Mesenchymal stem cell (in vitro differentiated cells and primary cell): Measurements from ENCODE around the gene ADCK1.

Source experiments
- DNase-seq: peaks from one replicate; pipeline ENCODE4 v3.0.0-alpha.2; 2013
- H2AFZ ChIP-seq: one replicate; pipeline ENCODE4 v1.6.1; 2013; ENCODE audit warnings: low read depth, mild to moderate bottlenecking, control low read depth, inconsistent platforms, low read length, moderate library complexity
- H2AK5ac ChIP-seq: 2 replicates; pipeline ENCODE4 v1.6.1; 2013; ENCODE audit warnings: low read length, moderate library complexity, mild to moderate bottlenecking, inconsistent platforms; ENCODE audit not compliant: severe bottlenecking
- H2BK120ac ChIP-seq: one replicate; pipeline ENCODE4 v1.6.1; 2013; ENCODE audit warnings: low read depth, mild to moderate bottlenecking, inconsistent platforms, low read length, moderate library complexity
- H2BK12ac ChIP-seq, 2 experiments: one replicate each; pipeline ENCODE4 v1.6.1; 2013; ENCODE audit warnings: inconsistent platforms in 2 of 2, low read length in 2 of 2, mild to moderate bottlenecking in 2 of 2, moderate library complexity in 2 of 2, control low read depth in 1 of 2
- H2BK15ac ChIP-seq: one replicate; pipeline ENCODE4 v1.6.1; 2013; ENCODE audit warnings: mild to moderate bottlenecking, low read depth, inconsistent platforms; ENCODE audit not compliant: poor library complexity, severe bottlenecking
- H2BK5ac ChIP-seq: 2 replicates; pipeline ENCODE4 v1.6.1; 2013; ENCODE audit warnings: low read depth, mild to moderate bottlenecking, low read length, control low read depth, inconsistent platforms; ENCODE audit not compliant: poor library complexity, severe bottlenecking
- H3K14ac ChIP-seq, 2 experiments: one replicate each; pipeline ENCODE4 v1.6.1; 2013; ENCODE audit warnings: inconsistent platforms in 2 of 2, low read length in 2 of 2, control low read depth in 1 of 2, mild to moderate bottlenecking in 1 of 2, moderate library complexity in 1 of 2
- H3K18ac ChIP-seq, 2 experiments: one replicate each; pipeline ENCODE4 v1.6.1; 2013; ENCODE audit warnings: inconsistent platforms in 2 of 2, low read length in 2 of 2, control low read depth in 1 of 2, low read depth in 1 of 2, mild to moderate bottlenecking in 1 of 2
- H3K23ac ChIP-seq, 2 experiments: one replicate each; pipeline ENCODE4 v1.6.1; 2013; ENCODE audit warnings: inconsistent platforms in 2 of 2, low read length in 2 of 2, mild to moderate bottlenecking in 2 of 2, moderate library complexity in 2 of 2, control low read depth in 1 of 2
- H3K27ac ChIP-seq: 2 replicates; pipeline ENCODE4 v1.5.1; 2013; ENCODE audit warnings: mild to moderate bottlenecking, moderate library complexity, low read length, control low read depth, inconsistent platforms; ENCODE audit not compliant: poor library complexity, severe bottlenecking
- H3K27me3 ChIP-seq, 2 experiments: 2 replicates each; pipeline versions ENCODE4 v1.6.1 to v1.7.0; 2013; ENCODE audit warnings: low read length in 2 of 2, mild to moderate bottlenecking in 2 of 2, moderate library complexity in 2 of 2, control low read depth in 1 of 2, inconsistent platforms in 1 of 2; ENCODE audit not compliant: control insufficient read depth in 1 of 2, insufficient read depth in 1 of 2
- H3K36me3 ChIP-seq, 2 experiments: 2 replicates each; pipeline versions ENCODE4 v1.6.1 to v1.7.0; 2013; ENCODE audit warnings: low read length in 2 of 2, control low read depth in 1 of 2, inconsistent platforms in 1 of 2, low read depth in 1 of 2, mild to moderate bottlenecking in 1 of 2; ENCODE audit not compliant: insufficient read depth in 2 of 2, control insufficient read depth in 1 of 2
- H3K4ac ChIP-seq, 2 experiments: one replicate each; pipeline ENCODE4 v1.6.1; 2013; ENCODE audit warnings: inconsistent platforms in 2 of 2, low read length in 2 of 2, mild to moderate bottlenecking in 2 of 2, moderate library complexity in 2 of 2, control low read depth in 1 of 2, low read depth in 1 of 2
- H3K4me1 ChIP-seq: 2 replicates; pipeline ENCODE4 v1.6.1; 2013; ENCODE audit warnings: low read depth, low read length, control low read depth; ENCODE audit not compliant: control insufficient read depth, insufficient read depth
- H3K4me2 ChIP-seq: 2 replicates; pipeline ENCODE4 v1.6.1; 2013; ENCODE audit warnings: low read length, mild to moderate bottlenecking, inconsistent platforms; ENCODE audit not compliant: poor library complexity, severe bottlenecking
- H3K4me3 ChIP-seq, 2 experiments: 2 replicates each; pipeline versions ENCODE4 v1.5.1 to v1.7.0; 2013; ENCODE audit warnings: low read length in 2 of 2, mild to moderate bottlenecking in 2 of 2, control low read depth in 1 of 2, low read depth in 1 of 2; ENCODE audit not compliant: insufficient read depth in 1 of 2
- H3K79me1 ChIP-seq: replicated peaks from 2 replicates; pipeline ENCODE4 v1.6.1; 2013; ENCODE audit warnings: mild to moderate bottlenecking, control low read depth, low read length, inconsistent platforms; ENCODE audit not compliant: poor library complexity, severe bottlenecking
- H3K9ac ChIP-seq: 2 replicates; pipeline ENCODE4 v1.7.0; 2013; ENCODE audit warnings: mild to moderate bottlenecking, low read length, moderate library complexity
- H3K9me3 ChIP-seq: 2 replicates; pipeline ENCODE4 v1.7.0; 2013; ENCODE audit warnings: mild to moderate bottlenecking, low read length; ENCODE audit not compliant: control insufficient read depth
- H4K8ac ChIP-seq: one replicate; pipeline ENCODE4 v1.6.1; 2013; ENCODE audit warnings: inconsistent platforms, mild to moderate bottlenecking, low read length, moderate library complexity
- H4K91ac ChIP-seq: one replicate; pipeline ENCODE4 v1.6.1; 2013; ENCODE audit warnings: mild to moderate bottlenecking, low read length, inconsistent platforms
- WGBS: methylation state at CpG from one replicate; pipeline ENCODE4 v1.1.7; 2013; ENCODE audit warnings: mixed read lengths; 5-methylcytosine and 5-hydroxymethylcytosine counted together

ADCK1 gene

GRCh38 chr14:77883131-77883846 lies 83.4 kb downstream of the ADCK1 start:
- Histone ChIP-seq H3K18ac (no peak overlapping the region), H3K27ac (no peak overlapping the region), H2BK12ac (no peak overlapping the region), H3K4me3 (no peak overlapping the region), H2BK5ac (no peak overlapping the region), H4K91ac (no peak overlapping the region), H3K4me2 (no peak overlapping the region), H3K23ac (no peak overlapping the region), H3K79me1 (no peaks in the 10 kb centered on the region), H3K36me3 (peaks cover 3 to 7% of the 10 kb centered on the region in 2 experiments), H4K8ac (no peak overlapping the region), H3K27me3 (no peaks in the 10 kb centered on the region), H3K4ac (no peak overlapping the region), H3K14ac (no peak overlapping the region), H2BK120ac (no peak overlapping the region), H3K9ac (peak overlapping the region; percentile 67), H2BK15ac (no peak overlapping the region), H2AFZ (no peak overlapping the region), H3K9me3 (peaks cover under 1% of the 10 kb centered on the region), H2AK5ac (no peak overlapping the region), H3K4me1 (peaks cover 3% of the 10 kb centered on the region)
- no peak for DNase-seq
- 90% methylated on average over 5 of the region's 7 CpGs for WGBS

- H2BK120ac ChIP-seq = no peak overlapping the region
- peaks cover 6 to 7% of the 10 kb centered on the region in 2 experiments for H3K36me3 ChIP-seq
- H3K4me1 ChIP-seq = peaks cover 3% of the 10 kb centered on the region
- 88% methylated on average over 2 of the region's 2 CpGs for WGBS
- no peak overlapping the region for H2BK12ac ChIP-seq
- H2AK5ac ChIP-seq = no peak overlapping the region
- H3K4me3 ChIP-seq = no peak overlapping the region
- H3K9ac ChIP-seq = no peak overlapping the region
- no peak overlapping the region for H3K23ac ChIP-seq
- H3K79me1 ChIP-seq = no peaks in the 10 kb centered on the region
- no peak overlapping the region for H4K8ac ChIP-seq
- no peak overlapping the region for H3K27ac ChIP-seq
- no peak overlapping the region for H2BK15ac ChIP-seq
- no peak overlapping the region for H4K91ac ChIP-seq
- H3K14ac ChIP-seq = no peak overlapping the region
- no peak overlapping the region for H3K4me2 ChIP-seq
- no peak overlapping the region for H3K4ac ChIP-seq
- no peak overlapping the region for H3K18ac ChIP-seq
- no peak overlapping the region for H2BK5ac ChIP-seq
- H2AFZ ChIP-seq = no peak overlapping the region
- H3K27me3 ChIP-seq = no peaks in the 10 kb centered on the region
- DNase-seq = no peak
- H3K9me3 ChIP-seq = peaks cover 3% of the 10 kb centered on the region
Observed at GRCh38 chr14:77883847-77884238, 83.9 kb downstream of the ADCK1 start.

- no peak for DNase-seq
Observed at GRCh38 chr14:77885367-77885766, 85.5 kb downstream of the ADCK1 start.

GRCh38 chr14:77886010-77886409 lies 86.1 kb downstream of the ADCK1 start:
- no peaks in the 10 kb centered on the region for H3K79me1 ChIP-seq
- no peak overlapping the region for H3K14ac ChIP-seq
- H3K27me3 ChIP-seq = no peaks in the 10 kb centered on the region
- peaks cover 10% of the 10 kb centered on the region for H3K9me3 ChIP-seq
- no peak overlapping the region for H3K27ac ChIP-seq
- H2AFZ ChIP-seq = no peak overlapping the region
- WGBS = 72% methylated on average over 3 of the region's 3 CpGs
- no peak overlapping the region for H4K8ac ChIP-seq
- no peak overlapping the region for H2BK12ac ChIP-seq
- no peak for DNase-seq
- no peak overlapping the region for H3K23ac ChIP-seq
- no peak overlapping the region for H3K4me2 ChIP-seq
- no peak overlapping the region for H2BK15ac ChIP-seq
- H3K4me3 ChIP-seq = no peak overlapping the region
- no peak overlapping the region for H4K91ac ChIP-seq
- H2AK5ac ChIP-seq = no peak overlapping the region
- no peak overlapping the region for H3K4ac ChIP-seq
- no peak overlapping the region for H3K9ac ChIP-seq
- H2BK120ac ChIP-seq = no peak overlapping the region
- H2BK5ac ChIP-seq = no peak overlapping the region
- H3K4me1 ChIP-seq = peaks cover 3% of the 10 kb centered on the region
- no peak overlapping the region for H3K18ac ChIP-seq
- H3K36me3 ChIP-seq = peaks cover 6 to 7% of the 10 kb centered on the region in 2 experiments

More at GRCh38 chr14:77885367-77885766, 85.5 kb downstream of the ADCK1 start:
- no peak overlapping the region for H3K23ac ChIP-seq
- H4K91ac ChIP-seq = no peak overlapping the region
- H3K9me3 ChIP-seq = peaks cover 4% of the 10 kb centered on the region
- H2AK5ac ChIP-seq = no peak overlapping the region
- H4K8ac ChIP-seq = no peak overlapping the region
- 81% methylated on average over 3 of the region's 3 CpGs for WGBS
- no peak overlapping the region for H3K27ac ChIP-seq
- H3K4me1 ChIP-seq = peaks cover 3% of the 10 kb centered on the region
- H3K14ac ChIP-seq = peak overlapping the region in 1 of 2 experiments; percentile 53
- H2BK15ac ChIP-seq = no peak overlapping the region
- H3K18ac ChIP-seq = no peak overlapping the region
- H3K79me1 ChIP-seq = no peaks in the 10 kb centered on the region
- no peak overlapping the region for H2BK5ac ChIP-seq
- no peak overlapping the region for H3K4ac ChIP-seq
- no peak overlapping the region for H3K9ac ChIP-seq
- no peak overlapping the region for H3K4me2 ChIP-seq
- H3K4me3 ChIP-seq = no peak overlapping the region
- H3K27me3 ChIP-seq = no peaks in the 10 kb centered on the region
- H2BK120ac ChIP-seq = no peak overlapping the region
- H2AFZ ChIP-seq = no peak overlapping the region
- H2BK12ac ChIP-seq = no peak overlapping the region
- H3K36me3 ChIP-seq = peaks cover 6 to 7% of the 10 kb centered on the region in 2 experiments
